Left kidney (tissue), 2 donors: ENCODE measurements around the gene TOP3B. TPM values are rescaled to one million over a fixed set of nuclear protein-coding genes. Genes with fewer than 3 reads are reported as not detected.

ENCODE experiments used
- DNase-seq: peaks from one replicate; pipeline ENCODE4 v3.0.0-alpha.2; 2013
- polyA plus RNA-seq: library from polyadenylated mRNA; unstranded; fragments of 120-200 nt; gene quantifications from one replicate; pipeline ENCODE4 v1.2.1, GENCODE V29; 2013; ENCODE audit not compliant: insufficient read length

The TOP3B gene
- polyA plus RNA-seq, 1 donor: 40.5 TPM

DNA sequence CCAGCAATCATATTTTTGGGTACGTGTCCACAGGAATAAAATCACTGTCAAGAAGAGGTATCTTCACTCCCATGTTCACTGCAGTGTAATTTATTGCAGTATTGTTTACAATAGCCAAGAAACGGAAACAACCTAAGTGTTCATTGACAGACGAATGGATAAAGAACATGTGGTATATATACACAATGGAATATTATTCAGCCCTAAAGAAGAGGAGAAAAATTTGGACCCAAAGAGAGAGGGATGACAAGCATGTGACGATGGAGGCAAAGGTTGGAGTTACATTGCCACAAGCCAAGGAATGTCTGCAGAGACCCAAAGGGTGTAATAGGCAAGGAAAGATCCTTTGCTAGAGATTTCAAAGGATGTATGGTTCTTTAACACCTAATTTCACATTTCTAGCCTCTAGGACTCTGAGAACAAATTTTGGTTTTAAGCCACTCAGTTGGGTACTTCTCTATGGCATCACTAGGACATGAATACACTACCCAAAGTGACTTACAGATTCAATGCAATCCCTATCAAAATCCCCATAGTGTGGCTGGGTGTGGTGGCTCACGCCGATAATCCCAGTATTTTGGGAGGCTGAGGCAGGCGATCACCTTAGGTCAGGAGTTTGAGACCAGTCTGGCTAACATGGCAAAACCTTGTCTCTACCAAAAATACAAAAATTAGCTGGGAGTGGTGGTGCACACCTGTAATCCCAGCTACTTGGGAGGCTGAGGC, 31.1 kb upstream of the TOP3B start:
- no peak for DNase-seq

DNA sequence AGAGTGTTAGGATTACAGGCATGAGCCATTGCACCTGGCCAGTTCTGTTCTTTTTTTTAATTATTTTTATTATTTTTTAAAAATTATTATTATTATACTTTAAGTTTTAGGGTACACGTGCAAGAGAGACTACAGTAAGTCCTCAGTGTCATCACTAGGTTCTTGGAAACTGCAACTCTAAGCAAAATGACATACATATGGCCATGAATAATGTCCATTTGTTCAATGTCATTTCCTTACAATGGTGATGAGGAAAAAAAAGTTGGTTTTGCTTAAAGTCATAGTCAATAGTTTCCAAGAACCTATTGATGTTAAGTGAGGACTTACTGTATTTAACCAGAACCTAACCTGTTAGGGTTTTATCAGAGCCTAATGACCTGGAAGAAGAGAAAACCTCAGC, 29.4 kb upstream of the TOP3B start:
- DNase-seq: no peak

DNA sequence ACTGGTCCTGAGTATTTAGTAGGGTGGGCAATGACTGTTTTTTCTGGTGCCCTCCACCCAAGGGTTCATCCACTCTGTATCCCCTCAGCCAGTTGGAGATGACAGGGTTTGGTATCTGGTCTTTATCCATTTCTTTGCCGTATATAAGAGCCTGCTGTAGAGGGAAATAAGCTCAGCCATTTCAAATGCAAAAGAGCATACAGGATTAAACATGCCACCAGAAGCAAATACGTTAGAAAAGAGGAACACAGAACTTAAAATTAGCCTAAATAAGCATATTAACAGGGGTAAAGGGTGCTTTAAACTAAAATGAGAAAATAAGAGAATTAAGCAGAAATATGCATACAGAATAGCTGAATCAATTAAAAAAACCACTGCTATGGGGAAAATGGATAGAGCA, 27.8 kb upstream of the TOP3B start:
- no peak for DNase-seq

DNA sequence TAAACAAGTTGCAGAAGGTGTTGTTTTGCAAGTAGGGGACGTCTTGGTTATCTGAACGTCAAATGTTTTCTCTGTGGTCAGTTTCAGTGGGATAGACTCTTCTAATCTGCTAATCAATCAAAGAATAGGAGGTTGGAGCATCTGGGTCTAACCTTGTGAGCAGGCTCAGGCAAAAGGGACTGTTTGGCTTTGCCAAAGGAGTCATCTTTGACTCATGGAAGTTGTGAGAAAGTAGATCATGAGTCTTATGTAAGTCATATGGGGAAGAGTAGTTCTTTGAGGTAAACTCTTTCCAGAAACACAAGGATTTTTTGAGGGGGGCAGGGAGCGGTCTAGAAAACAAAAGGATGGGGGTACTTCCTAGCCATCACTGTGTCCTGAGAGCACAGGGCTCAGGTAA, 27.1 kb upstream of the TOP3B start:
- DNase-seq: no peak

DNA sequence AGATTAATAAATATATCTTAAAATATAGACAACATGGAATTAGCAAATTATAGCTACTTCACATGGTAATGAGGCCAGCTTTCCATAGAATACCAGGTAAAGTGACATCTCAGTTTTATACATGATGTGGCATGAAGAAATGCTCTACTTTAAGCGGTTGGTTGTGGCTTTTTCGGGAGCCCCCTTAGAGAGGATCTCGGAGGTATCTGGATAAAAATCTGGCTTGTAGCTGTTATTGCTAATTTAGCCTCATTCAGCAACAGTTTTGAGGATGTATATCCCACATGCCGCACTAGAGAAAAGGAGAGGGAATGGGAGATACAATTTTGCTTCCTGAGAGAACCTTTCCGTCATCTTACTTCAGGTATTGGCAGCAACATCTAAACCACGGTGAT, 24.0 kb upstream of the TOP3B start:
- DNase-seq: no peak

DNA sequence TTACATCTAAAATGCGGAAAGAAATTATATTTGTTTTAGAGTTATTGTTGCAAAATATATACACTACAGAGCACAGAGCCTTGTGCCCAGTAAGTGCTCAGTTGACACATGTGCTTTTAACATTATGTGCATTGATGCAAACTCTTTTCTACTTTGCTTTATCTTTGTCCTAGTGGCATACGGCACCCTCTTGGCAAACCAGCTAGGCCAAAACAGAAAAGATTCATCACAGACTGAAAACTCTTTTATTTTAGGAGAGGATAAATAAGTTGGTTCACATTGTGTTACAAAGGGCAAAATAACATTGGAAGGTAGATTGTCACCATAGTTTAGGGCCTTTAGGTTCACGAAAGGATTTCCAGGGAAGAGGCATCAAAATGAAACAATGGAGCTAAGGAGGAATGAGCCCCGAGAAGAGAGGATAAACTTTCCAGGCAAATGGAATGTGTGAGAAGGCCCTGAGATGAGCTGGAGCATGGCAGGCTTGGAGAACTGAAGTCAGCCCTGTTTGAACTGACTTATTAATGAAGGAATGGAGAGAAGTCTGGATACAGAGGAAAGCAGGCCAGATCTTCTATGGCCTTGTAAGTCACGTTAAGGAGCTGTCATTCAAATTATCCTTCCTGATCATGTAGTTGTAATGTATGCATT, 23.5 kb upstream of the TOP3B start:
- no peak for DNase-seq

DNA sequence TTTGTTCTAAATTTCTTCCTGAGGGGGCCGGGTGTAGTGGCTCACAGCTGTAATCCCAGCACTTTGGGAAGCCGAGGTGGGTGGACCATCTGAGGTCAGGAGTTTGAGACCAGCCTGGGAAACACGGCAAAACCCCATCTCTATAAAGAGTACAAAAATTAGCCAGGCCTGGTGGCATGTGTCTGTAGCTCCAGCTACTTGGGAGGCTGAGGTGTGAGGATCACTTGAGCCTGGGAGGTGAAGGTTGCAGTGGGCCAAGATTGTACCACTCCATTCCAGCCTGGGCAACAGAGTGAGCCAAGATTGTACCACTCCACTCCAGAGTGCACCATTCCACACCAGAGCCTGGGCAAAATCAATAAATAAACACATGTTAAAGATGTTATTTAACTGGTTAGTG, 20.6 kb upstream of the TOP3B start:
- no peak for DNase-seq

DNA sequence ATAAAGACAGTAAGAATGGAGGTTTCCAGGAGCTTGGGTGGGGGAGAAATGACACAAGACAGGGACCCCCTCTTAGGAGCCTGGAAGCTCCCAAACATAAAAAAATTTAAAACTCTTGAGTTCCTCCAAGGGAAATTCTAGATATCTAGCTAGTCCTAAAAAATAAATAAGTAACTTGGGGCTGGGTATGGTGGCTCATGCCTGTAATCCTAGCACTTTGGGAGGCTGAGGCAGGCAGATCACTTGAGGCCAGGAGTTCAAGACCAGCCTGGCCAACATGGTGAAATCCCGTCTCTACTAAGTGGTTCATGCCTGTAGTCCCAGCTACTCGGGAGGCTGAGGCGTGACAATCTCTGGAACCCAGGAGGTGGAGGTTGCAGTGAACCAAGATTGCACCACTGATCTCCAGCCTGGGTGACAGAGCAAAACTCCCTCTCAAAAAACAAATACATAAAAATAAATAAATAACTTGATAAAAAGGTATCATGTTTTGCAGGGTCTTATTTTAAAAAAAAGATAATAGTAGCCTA, 20.0 kb upstream of the TOP3B start:
- no peak for DNase-seq

DNA sequence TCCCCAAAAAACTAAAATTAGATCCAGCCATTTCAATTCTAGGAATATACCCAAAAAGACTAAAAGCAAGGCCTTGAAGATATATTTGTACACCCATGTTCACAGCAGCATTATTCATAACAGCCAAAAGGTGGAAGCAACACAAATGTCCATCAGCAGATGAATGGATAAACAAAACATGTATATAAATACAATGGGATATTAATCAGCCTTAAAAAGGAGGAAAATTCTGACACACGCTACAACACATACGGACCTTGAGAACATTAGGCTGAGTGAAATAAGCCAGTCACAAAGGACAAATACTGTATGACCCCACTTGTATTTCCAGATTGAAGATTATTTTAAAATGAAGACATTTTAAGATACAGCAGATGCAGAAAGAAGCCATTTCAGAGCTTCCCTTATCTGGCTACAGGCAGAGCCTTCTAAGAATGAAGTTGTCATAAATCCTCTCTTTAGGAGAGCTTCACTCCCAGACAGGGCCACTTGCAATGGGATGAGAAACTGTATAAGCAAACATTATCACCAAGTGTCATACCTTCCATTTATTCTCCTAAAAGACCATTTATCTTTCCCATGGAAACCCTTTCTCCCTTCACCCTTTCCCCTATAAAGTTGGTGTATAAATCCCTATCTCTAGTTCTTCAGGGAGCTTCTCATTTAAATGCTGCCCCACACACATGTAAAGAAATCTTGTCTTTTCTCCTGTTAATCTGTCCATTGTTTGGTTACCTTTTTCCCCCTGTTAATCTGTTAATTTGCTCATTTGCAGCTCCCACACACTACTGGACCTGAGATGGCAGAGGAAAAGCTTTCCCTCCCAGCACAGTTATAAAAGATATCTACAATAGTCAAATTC, 19.3 kb upstream of the TOP3B start:
- DNase-seq: no peak

DNA sequence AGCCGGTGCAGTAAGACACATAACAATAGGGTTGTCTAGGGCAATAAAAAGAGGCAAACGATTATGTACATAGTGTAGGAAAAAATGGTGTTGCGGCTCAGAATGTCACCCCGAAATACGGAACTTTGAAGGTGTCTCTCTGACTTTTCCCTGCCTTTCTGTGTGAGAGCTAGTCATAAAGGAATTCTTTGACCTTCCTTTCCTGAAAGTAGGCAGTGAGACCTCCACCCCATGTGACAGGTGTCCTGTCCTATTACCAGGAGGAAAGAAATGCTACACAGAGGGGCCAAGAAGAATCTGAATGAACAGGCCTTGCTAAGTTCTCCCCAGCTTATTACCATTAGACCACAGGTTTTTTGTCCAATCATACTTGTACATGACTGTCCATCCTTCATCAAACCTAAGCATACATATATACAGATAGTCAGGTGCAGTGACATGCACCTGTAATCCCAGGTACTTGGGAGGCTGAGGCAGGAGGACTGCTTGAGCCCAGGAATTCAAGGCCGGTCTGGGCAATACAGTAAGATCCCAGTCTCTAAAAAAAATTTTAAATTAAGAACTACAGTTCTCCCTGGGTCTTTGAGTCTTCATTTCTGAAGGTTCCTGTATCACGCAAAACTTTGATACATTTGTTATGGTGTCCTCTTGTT, 16.1 kb upstream of the TOP3B start:
- DNase-seq: no peak

DNA sequence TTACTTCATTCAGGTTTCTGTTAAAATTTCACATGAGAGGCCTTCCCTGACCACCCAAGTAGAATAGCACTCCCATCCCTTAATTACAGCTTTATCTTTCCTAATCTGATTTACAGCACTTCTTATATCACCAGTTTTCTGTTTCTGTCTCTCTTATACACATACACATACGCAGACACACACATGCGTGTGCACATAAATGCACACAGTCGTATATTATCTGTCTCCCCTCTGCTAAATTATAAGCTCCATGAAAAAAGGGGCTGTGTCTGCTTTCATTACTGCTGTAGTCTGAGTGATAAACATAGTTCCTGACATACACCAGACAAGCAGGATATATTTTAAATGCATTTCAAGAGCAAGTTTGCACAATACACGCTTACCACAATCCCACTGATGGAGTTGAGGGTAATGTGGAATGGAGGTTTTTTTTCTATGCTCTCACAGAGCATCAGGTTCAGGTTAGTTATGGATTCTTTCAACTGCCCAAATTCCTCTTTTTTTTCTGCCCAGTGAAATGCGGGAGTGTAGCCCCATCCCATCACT, 13.7 kb upstream of the TOP3B start:
- no peak for DNase-seq

DNA sequence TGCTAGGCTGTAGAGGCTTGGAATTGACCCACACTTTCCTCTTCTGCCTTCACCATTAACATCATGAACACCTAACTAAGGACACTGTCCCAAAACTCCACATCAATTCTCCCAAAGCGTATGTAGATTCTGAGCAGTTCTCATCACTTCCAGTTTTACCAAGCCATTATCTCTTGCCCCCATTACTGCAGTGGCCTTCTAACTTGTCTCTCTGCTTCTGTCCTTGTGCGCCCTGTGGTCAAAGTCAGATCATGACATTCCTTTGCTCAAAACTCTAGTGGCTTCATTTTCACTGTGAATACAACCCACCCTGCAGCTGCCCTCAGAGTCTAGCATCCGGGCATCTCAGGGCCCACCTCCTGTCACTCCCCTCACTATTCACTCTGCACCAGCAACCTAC, 13.1 kb upstream of the TOP3B start:
- no peak for DNase-seq

DNA sequence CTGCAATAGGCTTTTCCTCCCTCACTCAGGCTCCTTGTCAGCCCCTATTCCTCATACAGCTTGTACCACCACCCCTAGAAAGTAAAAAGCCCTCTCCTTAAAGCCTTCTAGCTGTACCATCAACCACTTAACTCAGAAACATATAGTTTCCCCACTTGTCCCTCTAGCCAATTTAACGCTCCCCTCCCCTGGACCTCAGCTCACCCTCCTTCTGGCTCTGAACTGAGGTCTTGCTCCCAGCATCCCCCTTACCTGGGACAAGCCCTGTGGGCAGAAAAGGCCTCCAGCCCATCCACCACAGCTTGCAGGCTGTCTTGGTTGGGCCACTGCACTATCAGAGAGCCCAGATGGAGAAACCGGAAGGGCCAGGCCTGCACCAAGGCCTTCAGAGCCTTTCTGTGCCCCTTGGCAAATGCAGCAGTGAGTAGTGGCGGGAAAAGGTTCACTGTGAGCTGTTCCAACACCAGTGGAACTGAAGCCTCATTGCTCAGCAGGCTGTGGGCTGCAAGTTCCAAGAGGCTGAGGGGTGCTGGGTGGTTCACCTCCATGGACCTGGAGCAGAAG, 12.4 kb upstream of the TOP3B start:
- DNase-seq: no peak

DNA sequence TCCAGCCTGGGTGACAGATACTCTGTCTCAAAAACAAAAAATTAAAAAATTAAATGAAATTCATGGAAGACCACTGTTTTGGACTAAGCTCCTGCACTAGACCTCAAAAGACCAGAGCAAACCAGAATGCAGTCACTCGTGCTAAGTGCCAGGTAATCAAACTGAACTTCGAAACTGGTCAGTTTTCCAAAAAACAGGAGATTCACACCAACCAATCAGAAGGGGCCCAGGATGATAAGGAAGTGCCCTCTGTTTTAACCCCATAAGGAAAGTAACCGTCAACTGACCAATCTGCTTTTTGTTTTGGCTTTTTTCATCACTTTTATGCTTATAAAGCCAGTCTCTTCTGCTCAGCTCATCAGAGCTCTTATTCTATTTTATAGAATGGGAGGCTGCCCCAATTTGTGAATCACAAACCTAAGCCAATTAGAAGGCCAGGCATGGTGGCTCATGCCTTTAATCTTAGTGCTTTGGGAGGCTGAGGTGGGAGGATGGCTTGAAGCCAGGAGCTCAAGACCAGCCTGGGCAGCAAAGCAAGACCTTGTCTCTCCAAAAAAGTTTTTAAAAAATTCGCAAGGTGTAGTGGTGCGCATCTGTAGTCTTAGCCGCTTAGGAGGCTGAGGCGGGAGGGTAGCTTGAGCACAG, 10.1 kb upstream of the TOP3B start:
- DNase-seq: no peak

DNA sequence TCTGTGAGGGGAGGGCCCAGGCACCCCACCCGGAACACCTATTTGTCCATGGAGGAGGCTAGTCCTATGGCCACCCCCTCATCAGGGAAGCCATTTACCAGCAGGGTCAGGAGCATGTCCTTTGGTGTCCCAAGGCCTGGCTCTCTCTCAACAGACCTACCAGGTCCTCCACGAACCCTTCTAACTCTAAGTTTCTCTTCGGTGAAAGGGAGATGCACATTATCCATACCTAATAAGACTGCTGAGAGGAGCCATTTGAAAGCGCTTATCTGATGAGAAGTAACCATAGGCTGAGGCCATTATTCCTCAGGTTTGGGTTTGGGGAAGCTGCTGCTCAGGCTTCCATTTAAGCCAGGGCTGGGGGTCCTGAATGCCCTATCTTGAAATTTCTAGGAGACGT, 9.2 kb upstream of the TOP3B start:
- no peak for DNase-seq

DNA sequence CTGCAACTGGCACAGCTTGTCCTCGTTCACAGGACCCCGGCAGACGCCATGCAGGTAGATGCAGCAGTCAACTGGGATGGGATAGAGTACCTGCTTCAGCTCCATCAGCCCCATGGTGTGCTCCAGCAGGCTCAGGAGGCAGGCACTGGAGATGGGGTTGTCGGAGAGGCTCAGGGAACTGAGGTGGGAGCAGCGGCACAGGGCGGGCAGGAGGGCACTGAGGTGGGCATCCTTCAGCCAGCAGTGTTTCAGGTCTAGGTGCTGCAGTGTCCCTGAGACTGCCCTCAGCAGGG, 8.7 kb upstream of the TOP3B start:
- DNase-seq: no peak

DNA sequence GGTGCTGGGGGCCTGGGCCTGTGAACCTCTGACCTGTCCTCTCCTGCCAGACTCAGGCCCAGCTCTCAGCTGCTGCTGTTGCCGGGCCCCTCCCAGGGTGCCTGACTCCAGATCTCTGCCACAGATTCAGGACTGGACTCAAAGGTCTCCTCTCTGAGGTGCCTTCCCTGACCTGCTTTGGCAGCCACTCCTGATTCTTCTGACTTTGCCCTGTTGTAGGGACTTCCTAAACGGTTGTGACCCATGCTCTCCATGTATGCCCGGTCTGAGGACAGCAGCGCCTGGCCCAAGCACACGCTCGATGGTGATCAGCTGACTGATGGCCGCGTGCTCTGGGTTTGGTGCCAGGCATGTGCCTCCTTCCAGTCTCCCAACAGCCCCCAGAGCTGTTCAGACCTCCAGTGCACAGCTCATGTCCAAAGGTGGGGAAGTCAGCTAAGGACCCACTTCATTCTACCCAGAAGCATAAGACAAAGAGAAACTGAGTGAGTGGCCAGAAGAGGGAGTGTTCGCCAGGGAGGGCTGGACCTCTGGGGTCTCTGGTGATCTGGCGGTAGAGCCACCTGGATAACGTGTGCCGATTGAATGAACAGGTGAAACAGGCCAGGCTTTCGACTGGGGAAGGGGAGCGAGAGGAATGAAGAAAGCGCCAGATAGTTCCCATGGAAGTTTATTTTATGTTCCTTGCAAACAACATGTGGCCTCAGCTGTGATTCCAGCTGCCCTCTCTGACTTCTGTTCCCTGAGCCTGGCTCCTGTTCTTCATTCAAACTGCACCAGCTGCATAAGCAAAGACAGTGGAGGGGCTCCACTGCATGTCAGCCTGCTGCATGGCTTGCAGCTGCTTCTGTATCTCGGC, 8.1 kb upstream of the TOP3B start:
- DNase-seq: no peak

DNA sequence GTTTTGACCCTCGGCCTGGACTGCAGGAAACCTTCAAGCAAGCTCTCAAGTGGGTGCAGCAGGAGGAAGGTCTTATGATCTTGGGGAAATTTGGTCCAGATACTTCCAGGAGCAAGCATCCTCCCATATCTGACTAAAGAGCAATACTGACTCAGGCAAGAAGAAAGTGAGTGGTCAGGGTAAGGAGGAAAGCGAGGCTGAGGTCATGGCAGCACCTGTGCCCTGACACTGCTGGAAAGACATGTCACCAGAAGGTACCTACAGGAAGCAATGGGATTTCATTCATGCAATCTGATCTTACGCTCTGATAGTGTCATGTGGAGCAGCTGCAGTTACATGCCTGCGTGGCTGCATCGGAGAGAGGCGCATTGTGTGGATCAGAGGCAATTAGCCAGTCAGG, 6.5 kb upstream of the TOP3B start:
- no peak for DNase-seq

DNA sequence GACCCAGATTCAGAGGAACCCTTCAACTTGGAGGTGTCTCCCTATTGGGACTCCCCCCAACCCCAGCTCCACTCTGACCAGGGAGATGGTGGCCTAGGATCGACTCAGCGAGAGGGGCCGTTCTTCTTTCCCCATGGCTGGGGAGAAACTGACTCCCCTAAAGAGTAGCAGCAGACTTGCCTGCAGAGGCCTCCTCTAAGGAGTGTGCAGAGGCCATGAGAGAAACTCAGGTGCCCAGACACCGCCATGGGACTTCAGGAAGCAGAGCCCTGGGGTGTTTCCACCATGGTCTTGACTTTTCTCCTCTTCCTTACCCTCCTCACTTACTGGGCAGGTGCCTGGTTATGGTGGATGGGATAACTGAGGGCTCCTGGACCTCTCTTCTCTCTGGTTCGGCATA, 2.6 kb upstream of the TOP3B start:
- no peak for DNase-seq

DNA sequence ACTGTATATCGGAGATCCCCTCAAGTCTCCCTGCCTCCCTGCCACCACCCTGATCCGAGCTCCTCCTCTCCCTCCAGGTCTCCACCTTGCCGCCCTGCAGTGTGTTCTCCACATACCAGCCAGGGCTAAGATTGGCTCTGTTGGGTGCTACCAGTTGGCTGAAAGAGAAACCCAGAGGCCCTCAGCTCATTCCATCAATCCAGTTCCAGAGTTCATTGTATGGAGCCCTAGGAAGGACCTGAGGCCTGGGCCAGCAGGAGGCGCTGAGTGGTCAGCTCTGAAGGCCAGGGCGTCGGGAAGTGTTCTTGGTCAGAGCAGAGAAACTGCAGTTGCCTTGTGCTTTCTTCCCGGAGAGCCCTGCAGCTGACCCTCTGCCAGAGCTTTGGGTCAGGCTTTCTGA, 2.2 kb upstream of the TOP3B start:
- DNase-seq: no peak

DNA sequence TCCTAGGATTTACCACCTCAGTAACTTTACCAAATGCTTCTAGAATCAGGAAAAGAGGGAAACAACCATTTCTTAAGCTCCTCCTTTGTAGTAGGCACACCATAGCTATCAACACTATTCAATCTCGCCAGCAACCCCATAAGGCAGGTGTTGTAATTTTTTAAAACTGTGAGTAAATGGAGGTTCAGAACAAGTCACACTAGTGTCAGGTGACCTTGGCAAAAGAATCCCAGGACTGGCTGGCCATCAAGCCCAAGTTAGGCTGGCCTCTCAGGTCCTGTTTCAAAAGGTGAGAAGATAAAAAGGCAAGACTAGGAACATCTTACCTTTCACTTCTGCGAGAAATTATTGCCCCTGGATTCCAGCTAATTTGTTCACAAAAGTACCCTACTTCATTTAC, 713 bp downstream of the TOP3B start:
- DNase-seq: no peak
